Natural killer cell (primary cell): ENCODE measurements around the gene DSP. TPM values are rescaled to one million over a fixed set of nuclear protein-coding genes. Genes with fewer than 3 reads are reported as not detected.

Experiments used
- ATAC-seq, 3 donors: fragments of 150-1000 bp in 2 of 3; fragments of 200-7000 bp in 1 of 3; cut with Tn5 transposase; 1 replicate in 1 of 3; 2 replicates in 2 of 3; pipeline ENCODE4 v1.10.0; 2021; ENCODE audit warnings: mild to moderate bottlenecking in 2 of 3, moderate library complexity in 2 of 3
- DNase-seq, 2 donors: peaks; one replicate each; pipeline versions ENCODE4 v3.0.0 to v3.0.0-alpha.2; 2013 to 2021; ENCODE audit warnings: mixed read lengths in 1 of 2
- H3K27ac ChIP-seq: one replicate; pipeline ENCODE4 v1.5.1; 2013; ENCODE audit warnings: mild to moderate bottlenecking, low read length
- H3K27me3 ChIP-seq: one replicate; pipeline ENCODE4 v1.6.1; 2013; ENCODE audit warnings: low read length; ENCODE audit not compliant: control insufficient read depth, insufficient read depth
- H3K36me3 ChIP-seq: one replicate; pipeline ENCODE4 v1.6.1; 2013; ENCODE audit warnings: low read length; ENCODE audit not compliant: control insufficient read depth, insufficient read depth
- H3K4me1 ChIP-seq: one replicate; pipeline ENCODE4 v1.6.1; 2013; ENCODE audit warnings: low read length; ENCODE audit not compliant: control insufficient read depth, insufficient read depth
- H3K4me3 ChIP-seq: one replicate; pipeline ENCODE4 v1.5.1; 2013; ENCODE audit warnings: low read length
- H3K9me3 ChIP-seq: one replicate; pipeline ENCODE4 v1.6.1; 2013; ENCODE audit warnings: low read length; ENCODE audit not compliant: control insufficient read depth, insufficient read depth
- H3K27ac Mint-ChIP-seq, 2 donors: one replicate each; pipeline ENCODE4 v1.8.0; 2022; ENCODE audit warnings: mild to moderate bottlenecking in 2 of 2, mixed read lengths in 2 of 2, moderate library complexity in 1 of 2
- H3K27me3 Mint-ChIP-seq, 2 donors: one replicate each; pipeline ENCODE4 v1.8.0; 2022; ENCODE audit warnings: low read depth in 2 of 2, mixed read lengths in 2 of 2
- H3K36me3 Mint-ChIP-seq: one replicate; pipeline ENCODE4 v1.8.0; 2022; ENCODE audit warnings: mixed read lengths
- H3K4me1 Mint-ChIP-seq, 2 donors: one replicate each; pipeline ENCODE4 v1.8.0; 2022; ENCODE audit warnings: mixed read lengths in 2 of 2
- H3K4me3 Mint-ChIP-seq: one replicate; pipeline ENCODE4 v1.8.0; 2022; ENCODE audit warnings: mild to moderate bottlenecking, moderate library complexity, mixed read lengths
- H3K9me3 Mint-ChIP-seq, 2 donors: one replicate each; pipeline ENCODE4 v1.8.0; 2022; ENCODE audit warnings: mixed read lengths in 2 of 2
- WGBS: methylation state at CpG from one replicate; pipeline ENCODE4 v1.1.7; 2013; ENCODE audit warnings: missing lambda C conversion rate; ENCODE audit not compliant: insufficient coverage; 5-methylcytosine and 5-hydroxymethylcytosine counted together
- intact Hi-C: fragments of 100-400 bp; cut with micrococcal nuclease; formaldehyde crosslinking; loops from one replicate; pipeline ENCODE4 v1.14.2; 2022
- total RNA-seq, 4 donors: library from RNA; stranded (reverse); fragments of 120-200 nt in 1 of 4; gene quantifications; one replicate each; pipeline versions ENCODE4 v1.2.3 to v1.2.4, GENCODE V29; 2013 to 2022
- TF ChIP-seq, protein P1 (sequence below): fragments of 200-600 bp; IDR thresholded peaks from one replicate; pipeline ENCODE4 v1.8.0; 2022; ENCODE audit warnings: antibody characterized with exemption

The DSP gene
- total RNA-seq, 3 donors from 2014 or later (not counting 1 experiment from before 2014, with no cell fraction given): 0.05 to 0.26 TPM; not detected in 1

DNA sequence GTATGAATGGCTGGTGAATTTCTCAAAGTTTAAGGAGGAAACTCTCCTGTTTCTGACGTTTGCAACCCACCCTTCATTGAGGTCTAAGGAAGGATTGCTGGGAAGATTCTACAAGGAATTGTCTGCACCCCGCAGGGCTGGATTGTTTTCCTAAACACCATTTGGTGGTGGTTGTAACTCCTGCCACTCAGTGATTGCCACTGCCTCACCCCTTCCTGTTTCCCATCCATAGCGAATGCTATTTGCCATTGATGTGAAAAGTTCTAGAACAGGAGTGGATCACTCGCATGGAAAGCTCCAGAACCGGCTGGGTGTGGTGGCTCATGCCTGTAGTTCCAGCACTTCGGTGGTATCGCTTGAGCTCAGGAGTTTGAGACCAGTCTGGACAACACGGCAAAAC is 8.7 kb upstream of the DSP start:
- ATAC-seq (no peak), DNase-seq (no peak)
- 64% methylated on average over 8 of the region's 8 CpGs for WGBS
- TF ChIP-seq, protein P1, sequence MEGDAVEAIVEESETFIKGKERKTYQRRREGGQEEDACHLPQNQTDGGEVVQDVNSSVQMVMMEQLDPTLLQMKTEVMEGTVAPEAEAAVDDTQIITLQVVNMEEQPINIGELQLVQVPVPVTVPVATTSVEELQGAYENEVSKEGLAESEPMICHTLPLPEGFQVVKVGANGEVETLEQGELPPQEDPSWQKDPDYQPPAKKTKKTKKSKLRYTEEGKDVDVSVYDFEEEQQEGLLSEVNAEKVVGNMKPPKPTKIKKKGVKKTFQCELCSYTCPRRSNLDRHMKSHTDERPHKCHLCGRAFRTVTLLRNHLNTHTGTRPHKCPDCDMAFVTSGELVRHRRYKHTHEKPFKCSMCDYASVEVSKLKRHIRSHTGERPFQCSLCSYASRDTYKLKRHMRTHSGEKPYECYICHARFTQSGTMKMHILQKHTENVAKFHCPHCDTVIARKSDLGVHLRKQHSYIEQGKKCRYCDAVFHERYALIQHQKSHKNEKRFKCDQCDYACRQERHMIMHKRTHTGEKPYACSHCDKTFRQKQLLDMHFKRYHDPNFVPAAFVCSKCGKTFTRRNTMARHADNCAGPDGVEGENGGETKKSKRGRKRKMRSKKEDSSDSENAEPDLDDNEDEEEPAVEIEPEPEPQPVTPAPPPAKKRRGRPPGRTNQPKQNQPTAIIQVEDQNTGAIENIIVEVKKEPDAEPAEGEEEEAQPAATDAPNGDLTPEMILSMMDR: no peak
- peaks cover 4% of the 10 kb centered on the region for H3K27me3 ChIP-seq
- Mint-ChIP-seq H3K36me3 (no peaks in the 10 kb centered on the region), H3K4me1 (no peaks in the 10 kb centered on the region), H3K9me3 (no peaks in the 10 kb centered on the region), H3K27me3 (peaks cover 23 to 54% of the 10 kb centered on the region in 2 donors), H3K4me3 (no peak overlapping the region), H3K27ac (no peak overlapping the region)
- H3K9me3 ChIP-seq: no peaks in the 10 kb centered on the region
- intact Hi-C loops: no loop called here
- no peaks in the 10 kb centered on the region for H3K36me3 ChIP-seq
- no peaks in the 10 kb centered on the region for H3K4me1 ChIP-seq
- no peak overlapping the region for H3K4me3 ChIP-seq
- H3K27ac ChIP-seq: no peak overlapping the region

DNA sequence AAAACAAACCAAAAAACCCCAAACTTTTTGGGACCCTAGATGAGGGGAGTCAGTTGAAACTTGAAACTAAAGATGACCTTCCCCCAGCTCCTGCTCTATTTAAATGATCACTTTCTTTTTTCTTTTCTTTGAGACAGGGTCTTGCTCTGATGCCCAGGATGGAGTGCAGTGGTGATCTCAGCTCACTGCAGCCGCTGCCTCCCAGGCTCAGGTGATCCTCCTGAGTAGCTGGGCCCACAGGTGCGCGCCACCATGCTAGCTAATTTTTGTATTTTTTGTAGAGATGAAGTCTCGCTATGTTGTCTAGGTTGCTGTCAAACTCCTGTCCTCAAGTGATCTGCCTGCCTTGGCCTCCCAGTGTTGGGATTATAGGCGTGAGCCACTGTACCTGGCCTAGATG is 7.3 kb upstream of the DSP start:
- Histone ChIP-seq H3K4me1 (no peaks in the 10 kb centered on the region), H3K9me3 (no peaks in the 10 kb centered on the region), H3K36me3 (no peaks in the 10 kb centered on the region), H3K4me3 (no peak overlapping the region), H3K27ac (no peak overlapping the region), H3K27me3 (peaks cover 4% of the 10 kb centered on the region)
- DNase-seq (no peak), ATAC-seq (no peak)
- Mint-ChIP-seq H3K27ac (no peak overlapping the region), H3K36me3 (no peaks in the 10 kb centered on the region), H3K4me3 (no peak overlapping the region), H3K4me1 (no peaks in the 10 kb centered on the region), H3K9me3 (no peaks in the 10 kb centered on the region), H3K27me3 (peaks cover 26 to 54% of the 10 kb centered on the region in 2 donors)
- 91% methylated on average over 5 of the region's 5 CpGs for WGBS
- TF ChIP-seq, protein P1: no peak
- intact Hi-C loops: no loop called here

DNA sequence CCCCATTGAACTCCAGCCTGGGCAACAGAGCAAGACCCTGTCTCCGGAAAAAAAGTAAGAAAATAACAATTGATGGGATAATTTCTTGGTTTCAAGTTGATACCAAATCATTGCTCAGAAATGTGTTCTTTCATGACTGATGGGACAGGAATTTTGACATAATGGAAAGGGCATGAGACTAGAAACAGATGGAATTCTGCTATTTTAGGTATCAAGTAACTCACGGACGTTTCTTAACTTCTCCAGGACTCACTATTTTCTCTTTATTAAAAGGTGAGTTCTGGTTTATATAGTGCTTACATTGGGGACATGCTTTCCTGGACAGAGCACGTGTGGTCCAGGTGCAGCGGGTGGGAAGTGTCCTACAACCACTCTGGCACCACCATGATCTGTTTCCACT is 6.0 kb upstream of the DSP start:
- no peak overlapping the region for H3K27ac ChIP-seq
- no peak for ATAC-seq
- 89% methylated on average over 5 of the region's 5 CpGs for WGBS

More for the DNA sequence above, 6.0 kb upstream of the DSP start:
- no peak overlapping the region for H3K4me3 Mint-ChIP-seq
- no peaks in the 10 kb centered on the region for H3K9me3 Mint-ChIP-seq
- H3K4me3 ChIP-seq: no peak overlapping the region
- H3K36me3 Mint-ChIP-seq: no peaks in the 10 kb centered on the region
- H3K36me3 ChIP-seq: no peaks in the 10 kb centered on the region
- no peaks in the 10 kb centered on the region for H3K4me1 Mint-ChIP-seq
- no peak for DNase-seq
- peaks cover 27 to 54% of the 10 kb centered on the region in 2 donors for H3K27me3 Mint-ChIP-seq
- intact Hi-C loops: no loop called here
- no peaks in the 10 kb centered on the region for H3K9me3 ChIP-seq
- TF ChIP-seq, protein P1: no peak
- no peaks in the 10 kb centered on the region for H3K4me1 ChIP-seq
- H3K27me3 ChIP-seq: peaks cover 13% of the 10 kb centered on the region
- no peak overlapping the region for H3K27ac Mint-ChIP-seq
